H1 (cell line): ENCODE results near the gene DESI1. TPM values are rescaled to one million over a fixed set of nuclear protein-coding genes. Genes with fewer than 3 reads are reported as not detected.

Experiments
- HDAC6 ChIP-seq: IDR thresholded peaks from one replicate; pipeline ENCODE4 v1.7.1; 2012; ENCODE audit warnings: low read depth, mild to moderate bottlenecking, inconsistent platforms, low read length, moderate library complexity
- POLR2A ChIP-seq, 2 experiments: IDR thresholded peaks; 1 replicate in 1 of 2; 2 replicates in 1 of 2; pipeline ENCODE4 v1.6.1; 2011; ENCODE audit warnings: low read depth in 2 of 2, low read length in 2 of 2, mild to moderate bottlenecking in 2 of 2; ENCODE audit errors: control extremely low read depth in 1 of 2
- SP4 ChIP-seq: IDR thresholded peaks from 2 replicates; pipeline ENCODE4 v1.6.1; 2012; ENCODE audit warnings: low read length, inconsistent platforms
- TAF7 ChIP-seq: optimal IDR thresholded peaks from 2 replicates; pipeline ENCODE3; 2011; ENCODE audit warnings: low read depth, mild to moderate bottlenecking, inconsistent platforms, low read length, moderate library complexity, borderline replicate concordance
- polyA plus RNA-seq, 7 experiments: library from polyadenylated mRNA; depleted of rRNA in 3 of 7; stranded (reverse) in 5 of 7; unstranded in 2 of 7; fragments of >200 nt in 5 of 7; fragments of 200-250 nt in 2 of 7; gene quantifications; 1 replicate in 5 of 7; 2 replicates in 1 of 7; 4 replicates in 1 of 7; pipeline versions ENCODE4 v1.2.1 to v1.2.3, GENCODE V29; 2011 to 2013; ENCODE audit warnings: missing spikeins in 2 of 7, mixed read lengths in 2 of 7
- total RNA-seq: library from RNA; stranded (reverse); fragmentation: NEBNext Ultra II Directional; extraction: Animal tissue kit (Norgen Biotek cat#: 25700); gene quantifications from 2 replicates; pipeline ENCODE4 v1.2.1, GENCODE V29; 2021
- TF ChIP-seq, protein P1 (sequence below): IDR thresholded peaks from 2 replicates; pipeline ENCODE4 v1.6.1; 2012; ENCODE audit warnings: inconsistent platforms
- TF ChIP-seq, protein P2 (sequence below): IDR thresholded peaks from 2 replicates; pipeline ENCODE4 v1.6.1; 2012; ENCODE audit warnings: inconsistent platforms

The DESI1 gene
- total and polyA plus RNA-seq, 2 of the 8 experiments (the other 6 are each of a cell fraction or from before 2014, with no cell fraction given) = 27.6 to 34.3 TPM

DNA sequence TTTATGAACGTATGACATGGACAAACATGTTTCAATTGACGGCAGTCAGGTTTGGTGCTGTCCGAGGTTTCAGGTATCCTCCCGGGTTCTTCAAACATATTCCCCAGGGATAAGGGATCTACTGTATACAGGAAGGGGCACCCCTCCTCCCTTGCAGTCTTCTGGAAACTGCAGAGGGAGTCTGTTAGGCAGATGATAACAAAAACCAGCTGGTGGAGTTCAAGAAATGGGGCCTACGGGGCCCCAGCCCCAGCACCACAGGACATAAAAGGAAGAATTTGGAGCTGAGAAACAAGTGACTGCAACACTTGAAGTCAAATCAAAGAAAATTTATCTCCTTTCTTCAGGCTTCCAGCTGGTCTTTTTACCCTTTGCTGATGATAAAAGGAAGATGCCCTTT, 35.7 kb upstream of the DESI1 start (continued):
- no peak for TF ChIP-seq HDAC6
- no peak for TF ChIP-seq SP4
- TF ChIP-seq POLR2A (IDR thresholded peaks at IDR 0.05; ENCODE audit: control extremely low read depth in 1 of 2, low read depth in 2 of 2, low read length in 2 of 2) = no peak
- no peak for TF ChIP-seq TAF7
- TF ChIP-seq, protein P1, sequence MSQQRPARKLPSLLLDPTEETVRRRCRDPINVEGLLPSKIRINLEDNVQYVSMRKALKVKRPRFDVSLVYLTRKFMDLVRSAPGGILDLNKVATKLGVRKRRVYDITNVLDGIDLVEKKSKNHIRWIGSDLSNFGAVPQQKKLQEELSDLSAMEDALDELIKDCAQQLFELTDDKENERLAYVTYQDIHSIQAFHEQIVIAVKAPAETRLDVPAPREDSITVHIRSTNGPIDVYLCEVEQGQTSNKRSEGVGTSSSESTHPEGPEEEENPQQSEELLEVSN = no peak
- TF ChIP-seq, protein P2, sequence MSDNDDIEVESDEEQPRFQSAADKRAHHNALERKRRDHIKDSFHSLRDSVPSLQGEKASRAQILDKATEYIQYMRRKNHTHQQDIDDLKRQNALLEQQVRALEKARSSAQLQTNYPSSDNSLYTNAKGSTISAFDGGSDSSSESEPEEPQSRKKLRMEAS = no peak
